ENCODE measurements around the gene ACAA2. TPM values are rescaled to one million over a fixed set of nuclear protein-coding genes. Genes with fewer than 3 reads are reported as not detected.
"Not testable (repeated sequence)": the region's sequence is repeated elsewhere in the genome, so short reads cannot be mapped to it uniquely, and the experiment has no call there.

The ACAA2 gene
- total RNA-seq, 1 donor from 2014 or later, result 109 TPM

DNA sequence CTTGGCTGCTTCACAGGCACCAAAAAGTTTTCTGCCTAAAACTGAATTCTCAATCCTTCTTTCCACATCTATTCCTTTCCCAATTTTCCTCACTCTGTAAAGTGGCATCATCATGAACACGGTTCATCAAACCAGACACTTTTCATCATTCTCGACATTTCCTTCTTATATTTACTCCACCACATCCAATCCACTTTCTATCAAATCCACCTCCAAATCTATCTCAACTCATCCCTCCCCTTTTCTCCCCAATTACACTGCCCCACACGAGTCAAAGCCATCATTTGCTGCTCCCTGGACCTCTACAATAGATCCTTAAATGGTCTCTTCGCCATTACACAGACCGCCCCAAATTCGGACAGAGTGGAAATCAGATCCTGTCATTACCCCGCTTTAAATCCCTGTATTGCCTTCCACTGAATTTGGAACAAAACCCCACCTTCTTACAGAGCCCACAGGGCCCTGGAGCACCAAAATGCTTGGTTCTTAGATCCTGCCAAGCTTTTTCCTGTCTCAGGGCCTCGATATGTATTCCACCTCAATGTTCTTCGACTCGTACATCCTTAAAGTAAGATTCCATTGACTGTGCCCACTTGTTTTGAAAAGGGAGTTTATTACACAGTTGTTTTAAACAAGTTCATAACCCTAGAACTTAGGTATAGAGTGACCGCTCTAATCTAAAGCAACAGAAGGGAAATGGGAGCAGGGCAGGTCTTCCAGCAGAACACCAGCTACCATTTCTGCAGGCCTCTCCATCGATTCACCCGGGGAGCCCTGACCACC lies 856 bp downstream of the ACAA2 start:
- peaks cover 29% of the 10 kb centered on the region for H3K9me3 Mint-ChIP-seq (ENCODE audit: unreplicated experiment)
- H3K27me3 Mint-ChIP-seq (ENCODE audit: unreplicated experiment), result peaks cover 16% of the 10 kb centered on the region
- peak overlapping the region; percentile 90 for H3K27ac Mint-ChIP-seq (ENCODE audit: unreplicated experiment)
- TF ChIP-seq CTCF (IDR thresholded peaks at IDR 0.05; ENCODE audit: partially characterized antibody, unreplicated experiment), result no peak
- H3K4me3 Mint-ChIP-seq (ENCODE audit: unreplicated experiment), result peak overlapping the region; percentile 94
- peaks cover 7% of the 10 kb centered on the region for H3K4me1 Mint-ChIP-seq (ENCODE audit: low read depth, unreplicated experiment)
- peaks cover 21% of the 10 kb centered on the region for H3K36me3 Mint-ChIP-seq (ENCODE audit: unreplicated experiment)
- no peak for DNase-seq

- Mint-ChIP-seq H3K9me3 (ENCODE audit: unreplicated experiment) (peaks cover 29% of the 10 kb centered on the region), H3K27ac (ENCODE audit: unreplicated experiment) (peak overlapping the region; percentile 94), H3K4me1 (ENCODE audit: low read depth, unreplicated experiment) (peaks cover 7% of the 10 kb centered on the region), H3K27me3 (ENCODE audit: unreplicated experiment) (peaks cover 16% of the 10 kb centered on the region), H3K36me3 (ENCODE audit: unreplicated experiment) (peaks cover 21% of the 10 kb centered on the region), H3K4me3 (ENCODE audit: unreplicated experiment) (peak overlapping the region; percentile 94)
- DNase-seq, result no peak
- TF ChIP-seq CTCF (IDR thresholded peaks at IDR 0.05; ENCODE audit: partially characterized antibody, unreplicated experiment), result no peak
These were observed 2.0 kb downstream of the ACAA2 start for GRCh38 chr18:49811151-49811938.

DNA sequence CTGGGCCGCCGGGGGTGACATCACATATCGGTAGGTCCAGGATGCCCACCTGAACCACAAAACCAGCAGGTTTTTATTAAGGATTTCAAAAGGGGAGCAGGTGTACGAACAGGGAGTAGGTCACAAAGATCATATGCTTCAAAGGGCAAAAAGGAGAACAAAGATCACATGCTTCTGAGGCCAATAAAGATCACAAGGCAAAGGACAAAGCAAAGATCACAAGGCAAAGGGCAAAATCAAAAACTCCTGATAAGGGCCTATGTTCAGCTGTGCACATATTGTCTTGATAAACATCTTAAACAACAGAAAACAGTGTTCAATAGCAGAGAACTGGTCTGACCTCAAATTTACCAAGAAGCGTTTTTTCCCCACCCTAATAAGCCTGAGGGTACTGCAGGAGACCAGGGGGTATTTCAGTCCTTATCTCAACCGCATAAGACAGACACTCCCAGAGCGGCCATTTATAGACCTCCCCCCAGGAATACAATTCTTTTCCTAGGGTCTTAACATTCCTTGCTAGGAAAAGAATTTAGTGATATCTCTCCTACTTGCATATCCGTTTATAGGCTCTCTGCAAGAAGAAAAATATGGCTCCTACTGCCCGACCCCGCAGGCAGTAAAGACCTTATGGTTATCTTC lies 4.7 kb downstream of the ACAA2 start:
- Mint-ChIP-seq H3K36me3 (ENCODE audit: unreplicated experiment) (peaks cover 21% of the 10 kb centered on the region), H3K27ac (ENCODE audit: unreplicated experiment) (peak overlapping the region; percentile 31), H3K9me3 (ENCODE audit: unreplicated experiment) (peaks cover 21% of the 10 kb centered on the region)
- not testable (repeated sequence) for H3K4me1 Mint-ChIP-seq (ENCODE audit: low read depth, unreplicated experiment); H3K4me3 Mint-ChIP-seq (ENCODE audit: unreplicated experiment); H3K27me3 Mint-ChIP-seq (ENCODE audit: unreplicated experiment); DNase-seq

GRCh38 chr18:49804096-49804495 lies 9.2 kb downstream of the ACAA2 start:
- Mint-ChIP-seq H3K27me3 (ENCODE audit: unreplicated experiment) (peaks cover 6% of the 10 kb centered on the region), H3K9me3 (ENCODE audit: unreplicated experiment) (peaks cover 9% of the 10 kb centered on the region), H3K27ac (ENCODE audit: unreplicated experiment) (no peak overlapping the region), H3K4me1 (ENCODE audit: low read depth, unreplicated experiment) (peaks cover 10% of the 10 kb centered on the region), H3K36me3 (ENCODE audit: unreplicated experiment) (peaks cover 8% of the 10 kb centered on the region), H3K4me3 (ENCODE audit: unreplicated experiment) (no peak overlapping the region)
- no peak for DNase-seq
- no peak for TF ChIP-seq CTCF (IDR thresholded peaks at IDR 0.05; ENCODE audit: partially characterized antibody, unreplicated experiment)

GRCh38 chr18:49802623-49803022 lies 10.7 kb downstream of the ACAA2 start:
- no peak for TF ChIP-seq CTCF (IDR thresholded peaks at IDR 0.05; ENCODE audit: partially characterized antibody, unreplicated experiment)
- peaks cover 8% of the 10 kb centered on the region for H3K27me3 Mint-ChIP-seq (ENCODE audit: unreplicated experiment)
- no peak overlapping the region for H3K4me3 Mint-ChIP-seq (ENCODE audit: unreplicated experiment)
- DNase-seq, result no peak
- peaks cover 10% of the 10 kb centered on the region for H3K4me1 Mint-ChIP-seq (ENCODE audit: low read depth, unreplicated experiment)
- no peak overlapping the region for H3K27ac Mint-ChIP-seq (ENCODE audit: unreplicated experiment)
- H3K36me3 Mint-ChIP-seq (ENCODE audit: unreplicated experiment), result peaks cover 6% of the 10 kb centered on the region
- H3K9me3 Mint-ChIP-seq (ENCODE audit: unreplicated experiment), result peaks cover 7% of the 10 kb centered on the region

GRCh38 chr18:49800491-49800890 lies 12.8 kb downstream of the ACAA2 start:
- H3K4me3 Mint-ChIP-seq (ENCODE audit: unreplicated experiment); H3K4me1 Mint-ChIP-seq (ENCODE audit: low read depth, unreplicated experiment); H3K27me3 Mint-ChIP-seq (ENCODE audit: unreplicated experiment); H3K36me3 Mint-ChIP-seq (ENCODE audit: unreplicated experiment); DNase-seq; H3K9me3 Mint-ChIP-seq (ENCODE audit: unreplicated experiment): not testable (repeated sequence)
- H3K27ac Mint-ChIP-seq (ENCODE audit: unreplicated experiment), result peak overlapping the region; percentile 95

DNA sequence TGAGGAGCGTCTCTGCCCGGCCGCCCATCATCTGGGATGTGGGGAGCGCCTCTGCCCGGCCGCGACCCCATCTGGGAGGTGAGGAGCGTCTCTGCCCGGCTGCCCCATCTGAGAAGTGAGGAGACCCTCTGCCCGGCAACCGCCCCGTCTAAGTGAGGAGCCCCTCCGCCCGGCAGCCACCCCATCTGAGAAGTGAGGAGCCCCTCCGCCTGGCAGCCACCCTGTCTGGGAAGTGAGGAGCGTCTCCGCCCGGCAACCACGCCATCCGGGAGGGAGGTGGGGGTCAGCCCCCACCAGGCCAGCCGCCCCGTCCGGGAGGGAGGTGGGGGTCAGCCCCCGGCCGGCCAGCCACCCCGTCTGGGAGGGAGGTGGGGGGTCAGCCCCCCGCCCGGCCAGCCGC lies 13.5 kb downstream of the ACAA2 start:
- not testable (repeated sequence) for H3K27ac Mint-ChIP-seq (ENCODE audit: unreplicated experiment); H3K9me3 Mint-ChIP-seq (ENCODE audit: unreplicated experiment); H3K36me3 Mint-ChIP-seq (ENCODE audit: unreplicated experiment); H3K4me1 Mint-ChIP-seq (ENCODE audit: low read depth, unreplicated experiment); H3K4me3 Mint-ChIP-seq (ENCODE audit: unreplicated experiment); H3K27me3 Mint-ChIP-seq (ENCODE audit: unreplicated experiment); DNase-seq

All from glutamatergic neuron (in vitro differentiated cells).